Retinal pigment epithelial cell (primary cell): ENCODE data around the gene PLCB4.

Source experiments
- DNase-seq: peaks from one replicate; pipeline ENCODE4 v3.0.0-alpha.2; 2010; ENCODE audit warnings: low read depth
- H3K4me3 ChIP-seq: 2 replicates; pipeline ENCODE4 v1.5.1; 2011; ENCODE audit warnings: mild to moderate bottlenecking, low read length, control low read depth, moderate library complexity
- CTCF ChIP-seq: conservative IDR thresholded peaks from 2 replicates; pipeline ENCODE4 v1.5.1; 2011; ENCODE audit warnings: low read depth, low read length, control low read depth, inconsistent platforms

The PLCB4 gene

GRCh38 chr20:9230406-9230805, 161.5 kb downstream of the PLCB4 start:
- TF ChIP-seq CTCF = no peak
- H3K4me3 ChIP-seq = no peak overlapping the region
- no peak for DNase-seq

GRCh38 chr20:9233804-9234203, 164.9 kb downstream of the PLCB4 start:
- no peak overlapping the region for H3K4me3 ChIP-seq
- no peak for DNase-seq
- TF ChIP-seq CTCF = no peak

- TF ChIP-seq CTCF = no peak
- DNase-seq = no peak
Observed at GRCh38 chr20:9235518-9235917, 166.6 kb downstream of the PLCB4 start.

GRCh38 chr20:9236458-9236857, 167.6 kb downstream of the PLCB4 start:
- no peak for TF ChIP-seq CTCF
- H3K4me3 ChIP-seq = no peak overlapping the region
- DNase-seq = no peak

More at GRCh38 chr20:9235518-9235917, 166.6 kb downstream of the PLCB4 start:
- H3K4me3 ChIP-seq = no peak overlapping the region

GRCh38 chr20:9241232-9241692, 172.4 kb downstream of the PLCB4 start:
- TF ChIP-seq CTCF = no peak
- no peak overlapping the region for H3K4me3 ChIP-seq
- DNase-seq = peak; percentile 90

- no peak overlapping the region for H3K4me3 ChIP-seq
- no peak for DNase-seq
- TF ChIP-seq CTCF = no peak
Observed at GRCh38 chr20:9241721-9242427, 173.0 kb downstream of the PLCB4 start.

GRCh38 chr20:9243986-9244385, 175.1 kb downstream of the PLCB4 start:
- DNase-seq = no peak
- H3K4me3 ChIP-seq = no peak overlapping the region
- TF ChIP-seq CTCF = no peak
